ENCODE results near the gene FBXO17. TPM values are rescaled to one million over a fixed set of nuclear protein-coding genes. Genes with fewer than 3 reads are reported as not detected.
"Not testable (repeated sequence)": the region's sequence is repeated elsewhere in the genome, so short reads cannot be mapped to it uniquely, and the experiment has no call there.

Gene FBXO17, protein sequence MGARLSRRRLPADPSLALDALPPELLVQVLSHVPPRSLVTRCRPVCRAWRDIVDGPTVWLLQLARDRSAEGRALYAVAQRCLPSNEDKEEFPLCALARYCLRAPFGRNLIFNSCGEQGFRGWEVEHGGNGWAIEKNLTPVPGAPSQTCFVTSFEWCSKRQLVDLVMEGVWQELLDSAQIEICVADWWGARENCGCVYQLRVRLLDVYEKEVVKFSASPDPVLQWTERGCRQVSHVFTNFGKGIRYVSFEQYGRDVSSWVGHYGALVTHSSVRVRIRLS
- 129 and 142 TPM in 2 replicates for total RNA-seq (2014; rRNA removed; shearing (Covaris generic); ENCODE audit: low replicate concordance)

DNA sequence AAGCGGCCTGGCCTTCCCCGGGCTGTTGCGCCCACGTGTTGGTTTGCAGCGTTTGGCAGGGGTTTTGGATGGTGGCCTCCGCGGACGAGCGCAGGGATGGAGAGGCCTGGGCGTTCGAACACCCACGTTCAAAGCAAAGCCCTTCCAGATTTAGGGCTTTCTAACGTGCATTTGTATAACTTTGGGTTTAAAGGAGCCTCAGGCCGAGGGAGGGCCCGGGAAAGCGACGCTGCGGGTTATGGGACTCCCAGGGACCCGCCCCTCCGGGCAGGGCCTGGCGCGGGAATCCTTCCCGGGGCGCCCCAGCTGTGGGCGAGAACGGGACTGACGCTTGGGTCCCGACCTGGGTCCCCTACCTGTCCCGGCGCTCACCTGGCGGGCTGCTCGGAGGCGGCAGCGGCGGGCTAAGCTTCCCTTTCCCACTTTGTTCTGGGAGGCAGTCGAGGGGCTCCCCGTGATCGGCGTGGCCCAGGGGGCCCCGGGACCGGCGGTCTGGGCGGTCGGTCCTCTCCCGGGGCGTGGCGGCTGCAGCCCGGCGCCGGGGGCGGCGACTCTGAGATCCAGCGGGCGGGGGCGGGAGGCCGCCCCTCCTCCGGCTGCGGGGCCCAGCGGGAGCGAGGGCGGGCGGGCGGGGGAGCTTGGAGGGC, at the start of gene FBXO17:
Gene FBXO17 (minus strand): TSS at position 529 of the 647 bp plus-strand sequence. CDS start 25,423 bp downstream, outside the sequence.
- peak; percentile 89 for DNase-seq (ENCODE audit: low read depth)
- in situ Hi-C loops (cut with HindIII; ENCODE audit: low pct_unique_long_range_greater_than_20kb, low sequenced_read_pairs), result no loop called here

DNA sequence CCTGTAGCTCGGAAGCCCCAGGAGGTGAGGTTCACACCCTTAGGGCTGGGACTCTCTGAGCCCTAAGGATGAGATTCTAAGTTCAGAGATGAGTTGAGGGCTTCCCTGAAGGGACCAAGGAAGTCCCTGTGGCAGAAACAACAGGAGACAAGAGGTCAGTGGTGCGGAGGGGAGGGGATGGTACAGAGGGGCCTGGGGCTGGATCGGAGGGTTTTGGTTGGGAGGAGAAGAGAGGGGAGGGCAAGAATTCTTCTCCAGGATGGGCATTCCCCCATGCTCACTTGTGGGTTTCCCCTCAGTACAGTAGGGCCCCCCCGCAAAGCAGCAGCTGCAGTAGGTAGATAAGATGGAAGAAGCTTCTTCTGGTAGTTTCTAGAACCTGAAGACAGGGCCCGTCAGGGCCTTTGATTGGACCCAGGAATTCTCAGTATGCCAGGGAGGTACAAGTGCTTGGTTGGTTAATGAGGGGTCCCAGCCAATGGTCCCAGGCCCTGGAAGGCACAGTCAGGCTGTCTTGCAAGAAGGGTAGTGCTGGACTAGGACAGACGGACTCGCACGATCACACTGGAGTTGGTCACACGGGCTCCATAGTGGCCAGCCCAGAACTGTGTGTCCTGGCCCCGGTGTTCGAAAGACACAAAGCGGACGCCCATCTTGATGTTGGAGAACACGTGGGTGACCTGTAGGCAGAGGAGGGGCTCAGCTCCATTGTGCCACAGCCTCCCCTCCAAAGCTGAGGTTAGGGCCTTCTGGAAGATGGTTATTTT, 49.5 kb upstream of the FBXO17 start:
- DNase-seq (ENCODE audit: low read depth), result no peak
- in situ Hi-C loops (cut with HindIII; ENCODE audit: low pct_unique_long_range_greater_than_20kb, low sequenced_read_pairs), result no loop called here

DNA sequence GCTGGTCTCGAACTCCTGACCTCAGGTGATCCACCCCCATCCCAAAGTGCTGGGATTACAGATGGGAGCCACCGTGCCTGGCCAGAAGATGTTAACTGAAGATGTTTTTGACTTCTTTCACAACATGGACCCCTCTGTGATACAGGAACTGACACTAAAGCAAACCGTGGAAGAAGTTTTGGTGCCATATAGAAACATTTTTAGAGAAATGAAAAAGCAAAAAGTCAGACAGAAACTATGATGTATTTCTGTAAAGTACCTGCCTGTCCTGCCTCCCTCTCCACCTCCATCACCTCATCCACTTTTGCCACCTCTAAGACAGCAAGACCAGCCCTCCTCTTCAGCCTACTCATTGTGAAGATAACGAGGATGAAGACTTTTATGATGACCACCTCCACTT, 45.5 kb upstream of the FBXO17 start:
- no peak for DNase-seq (ENCODE audit: low read depth)
- in situ Hi-C loops (cut with HindIII; ENCODE audit: low pct_unique_long_range_greater_than_20kb, low sequenced_read_pairs), result no loop called here

DNA sequence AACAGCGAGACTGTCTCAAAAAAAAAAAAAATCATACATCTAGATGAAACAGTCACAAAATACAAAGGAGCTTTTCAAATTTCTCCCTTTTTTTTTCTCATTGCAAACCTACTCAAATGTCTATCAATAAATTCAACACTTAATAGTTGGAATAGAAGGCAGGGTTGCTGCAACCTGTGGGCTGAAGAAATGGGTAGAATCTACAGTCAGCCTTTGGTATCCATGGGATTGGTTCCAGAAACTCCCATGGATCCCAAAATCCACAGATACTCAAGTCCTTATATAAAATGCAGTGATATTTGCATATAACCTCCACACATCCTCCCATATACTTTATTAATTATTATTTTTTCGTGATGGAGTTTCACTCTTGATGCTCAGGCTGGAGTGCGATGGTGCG, 42.1 kb upstream of the FBXO17 start:
- in situ Hi-C loops (cut with HindIII; ENCODE audit: low pct_unique_long_range_greater_than_20kb, low sequenced_read_pairs), result no loop called here
- DNase-seq (ENCODE audit: low read depth), result no peak

DNA sequence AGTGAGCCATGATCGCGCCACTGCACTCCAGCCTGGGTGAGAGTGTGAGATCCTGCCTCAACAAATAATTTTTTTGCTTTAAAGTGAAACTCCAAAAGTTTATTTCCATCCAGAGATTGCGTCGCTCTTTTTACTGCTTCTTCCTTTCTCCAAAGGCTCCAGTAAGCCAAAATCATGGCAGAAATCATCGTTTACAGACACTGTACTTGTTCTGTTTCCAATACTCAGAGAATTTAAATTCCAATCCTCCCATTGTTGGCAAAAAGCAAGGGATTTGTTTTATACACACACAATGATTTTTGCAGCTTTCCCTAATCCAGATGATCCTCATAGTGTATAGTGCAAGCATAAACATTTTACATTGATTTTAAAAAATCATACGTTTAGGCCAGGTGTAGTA, 41.5 kb upstream of the FBXO17 start:
- DNase-seq (ENCODE audit: low read depth), result no peak
- in situ Hi-C loops (cut with HindIII; ENCODE audit: low pct_unique_long_range_greater_than_20kb, low sequenced_read_pairs), result no loop called here

DNA sequence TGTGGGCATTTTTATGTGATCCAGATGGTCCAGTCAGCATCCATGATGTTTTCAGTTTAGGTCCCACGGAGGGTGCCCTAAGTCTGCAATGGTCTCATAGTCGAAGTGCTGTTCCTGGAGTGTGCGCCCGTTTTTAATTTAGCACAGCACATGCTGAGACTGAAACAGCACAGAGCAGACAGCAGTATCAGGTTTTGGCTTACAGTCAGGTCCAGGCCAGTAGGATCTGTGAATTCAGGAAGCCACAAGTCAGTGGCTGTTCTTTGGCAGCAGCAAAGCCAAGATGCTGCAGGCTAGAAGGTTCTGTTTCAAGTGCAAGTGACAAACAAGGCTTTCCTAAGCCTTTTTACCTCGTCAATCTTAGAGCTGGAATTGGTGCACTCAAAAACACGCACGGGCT, 38.5 kb upstream of the FBXO17 start:
- in situ Hi-C loops (cut with HindIII; ENCODE audit: low pct_unique_long_range_greater_than_20kb, low sequenced_read_pairs), result no loop called here
- no peak for DNase-seq (ENCODE audit: low read depth)

DNA sequence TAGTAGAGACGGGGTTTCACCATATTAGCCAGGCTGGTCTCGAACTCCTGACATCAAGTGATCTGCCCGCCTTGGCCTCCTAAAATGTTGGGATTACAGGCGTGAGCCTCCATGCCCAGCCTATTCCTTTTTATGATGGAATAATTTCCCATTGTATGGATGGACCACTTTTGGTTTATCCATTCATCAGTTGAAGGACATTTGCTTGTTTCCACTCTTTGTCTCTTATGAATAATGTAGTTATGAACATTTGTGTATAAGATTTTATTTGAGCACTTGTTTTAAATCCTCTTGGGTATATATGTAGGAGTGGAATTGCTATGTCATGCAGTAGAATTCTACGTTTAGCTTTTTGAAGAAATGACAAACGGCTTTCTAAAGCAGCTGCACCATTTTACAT, 33.5 kb upstream of the FBXO17 start:
- DNase-seq (ENCODE audit: low read depth), result no peak

DNA sequence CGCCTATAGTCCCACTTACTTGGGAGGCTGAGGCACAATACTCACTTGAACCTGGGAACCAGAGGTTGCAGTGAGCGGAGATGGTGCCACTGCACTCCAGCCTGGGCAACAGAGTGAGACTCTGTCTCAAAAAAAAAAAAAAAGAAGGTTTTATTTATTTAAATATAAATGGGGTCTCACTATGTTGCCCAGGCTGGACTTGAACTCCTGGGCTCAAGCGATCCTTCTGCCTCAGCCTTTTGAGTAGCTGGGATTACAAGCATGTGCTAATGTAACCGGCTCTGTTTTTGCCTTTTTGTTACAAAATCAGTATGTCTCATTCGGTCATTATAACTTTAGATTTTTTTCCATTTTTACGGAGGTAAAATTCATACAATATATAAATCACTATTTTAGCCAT, 32.6 kb upstream of the FBXO17 start:
- in situ Hi-C loops (cut with HindIII; ENCODE audit: low pct_unique_long_range_greater_than_20kb, low sequenced_read_pairs), result no loop called here
- DNase-seq (ENCODE audit: low read depth), result no peak

More for the DNA sequence above, 33.5 kb upstream of the FBXO17 start:
- in situ Hi-C loops (cut with HindIII; ENCODE audit: low pct_unique_long_range_greater_than_20kb, low sequenced_read_pairs), result no loop called here

DNA sequence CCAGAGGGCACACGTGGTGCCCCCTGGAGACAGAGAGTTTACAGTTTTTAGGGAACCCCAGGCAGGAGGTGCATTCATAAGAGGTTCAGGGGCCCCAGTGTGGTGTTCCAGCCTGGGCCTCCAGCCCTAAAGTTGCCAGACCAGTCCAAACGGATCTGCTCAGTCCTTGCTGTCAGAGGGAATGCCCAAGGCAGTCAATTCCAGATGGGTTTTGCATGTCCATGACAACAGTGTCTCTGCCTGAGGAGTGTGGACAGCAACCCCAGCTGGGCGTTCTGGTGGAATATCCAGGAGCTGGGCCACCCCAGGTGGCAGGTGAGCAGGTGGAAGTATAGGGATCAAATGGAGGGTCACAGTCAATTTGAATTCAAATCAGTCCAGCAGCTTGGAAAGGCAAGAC, 31.6 kb upstream of the FBXO17 start:
- DNase-seq (ENCODE audit: low read depth), result no peak
- in situ Hi-C loops (cut with HindIII; ENCODE audit: low pct_unique_long_range_greater_than_20kb, low sequenced_read_pairs), result no loop called here

DNA sequence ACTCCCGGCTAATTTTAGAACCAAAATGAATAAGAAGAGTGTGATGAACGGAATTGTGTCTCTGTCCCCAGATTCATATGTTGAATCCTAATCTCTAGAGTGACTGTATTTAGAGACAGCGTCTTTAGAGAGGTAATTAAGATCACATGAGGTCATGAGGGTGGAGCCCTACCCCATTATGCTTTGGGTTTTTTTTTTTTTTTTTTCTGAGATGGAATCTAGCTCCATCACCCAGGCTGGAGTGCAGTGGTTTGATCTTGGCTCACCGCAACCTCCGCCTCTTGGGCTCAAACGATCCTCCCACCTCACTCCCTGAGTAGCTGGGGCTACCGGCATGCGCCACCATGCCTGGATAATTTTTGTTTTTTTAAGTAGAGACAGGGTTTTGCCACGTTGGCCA, 28.9 kb upstream of the FBXO17 start:
- no peak for DNase-seq (ENCODE audit: low read depth)
- in situ Hi-C loops (cut with HindIII; ENCODE audit: low pct_unique_long_range_greater_than_20kb, low sequenced_read_pairs), result no loop called here

DNA sequence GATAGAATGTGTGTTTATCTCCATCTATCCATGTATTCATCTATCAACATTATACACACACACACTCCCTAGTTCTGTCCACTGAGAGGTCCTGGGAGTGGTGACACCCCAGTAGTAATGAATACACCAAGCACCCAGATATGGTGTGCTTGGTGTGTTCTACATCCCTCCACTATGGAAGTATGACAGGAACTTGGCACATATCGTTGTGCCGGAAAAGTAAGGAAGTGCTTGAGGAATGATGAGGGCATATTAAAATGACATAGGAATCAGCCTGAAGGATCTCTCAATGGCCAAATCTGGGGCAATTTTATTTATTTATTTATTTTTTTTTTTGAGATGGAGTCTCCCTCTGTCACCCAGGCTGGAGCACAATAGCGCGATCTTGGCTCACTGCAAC, 28.3 kb upstream of the FBXO17 start:
- DNase-seq (ENCODE audit: low read depth), result no peak
- in situ Hi-C loops (cut with HindIII; ENCODE audit: low pct_unique_long_range_greater_than_20kb, low sequenced_read_pairs), result no loop called here

DNA sequence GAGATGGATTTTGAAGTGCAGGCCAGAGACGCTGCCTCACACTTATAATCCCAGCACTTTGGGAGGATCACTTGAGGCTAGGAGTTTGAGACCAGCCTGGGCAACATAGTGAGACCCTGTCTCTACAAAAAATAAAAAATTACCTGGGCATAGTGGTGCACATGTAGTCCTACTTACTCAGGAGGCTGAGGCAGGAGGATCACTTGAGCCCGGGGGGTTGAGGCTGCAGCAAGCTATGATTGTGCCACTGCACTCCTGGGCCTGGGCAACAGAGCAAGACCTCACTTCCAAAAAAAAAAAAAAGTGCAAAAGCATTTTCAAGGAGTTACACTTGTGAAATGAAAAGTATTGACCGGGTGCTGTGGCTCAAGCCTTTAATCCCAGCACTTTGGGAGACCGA, 27.6 kb upstream of the FBXO17 start:
- in situ Hi-C loops (cut with HindIII; ENCODE audit: low pct_unique_long_range_greater_than_20kb, low sequenced_read_pairs), result no loop called here
- DNase-seq (ENCODE audit: low read depth), result no peak

DNA sequence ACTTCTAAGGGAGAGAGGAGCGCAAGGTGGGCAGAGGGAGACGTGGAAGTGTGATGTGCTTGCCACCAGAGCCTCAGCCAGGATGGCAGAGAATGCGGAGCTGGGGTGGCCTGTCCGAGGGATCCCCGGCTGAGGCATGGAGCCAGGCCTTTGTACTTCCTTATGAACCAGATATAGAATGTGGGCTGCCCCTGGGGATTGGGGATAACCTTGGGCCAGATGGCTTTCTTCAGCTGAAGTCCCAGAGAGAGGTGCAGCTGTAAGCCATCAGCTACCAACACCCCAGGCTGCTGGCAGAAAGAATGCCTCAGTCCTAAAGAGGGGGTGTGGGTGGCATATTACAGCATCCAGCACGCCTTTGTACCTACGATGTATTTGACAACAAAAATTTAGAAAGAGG, 25.5 kb upstream of the FBXO17 start:
- in situ Hi-C loops (cut with HindIII; ENCODE audit: low pct_unique_long_range_greater_than_20kb, low sequenced_read_pairs), result no loop called here

DNA sequence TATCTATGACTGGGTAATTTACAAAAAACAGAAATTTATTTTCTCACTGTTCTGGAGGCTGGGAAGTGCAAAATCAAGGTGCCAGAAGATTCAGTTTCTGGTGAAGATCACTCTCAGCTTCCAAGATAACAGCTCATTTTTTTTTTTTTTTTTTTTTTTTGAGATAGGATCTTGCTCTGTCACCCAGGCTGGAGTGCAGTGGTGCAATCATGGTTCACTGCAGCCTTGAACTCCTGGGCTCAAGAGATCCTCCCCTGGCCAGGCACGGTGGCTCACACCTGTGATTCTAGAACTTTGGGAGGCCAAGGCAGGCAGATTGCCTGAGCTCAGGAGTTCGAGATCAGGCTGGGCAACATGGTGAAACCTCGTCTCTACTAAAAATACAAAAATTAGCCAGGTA, 22.0 kb upstream of the FBXO17 start:
- in situ Hi-C loops (cut with HindIII; ENCODE audit: low pct_unique_long_range_greater_than_20kb, low sequenced_read_pairs); DNase-seq (ENCODE audit: low read depth): not testable (repeated sequence)

More for the DNA sequence above, 25.5 kb upstream of the FBXO17 start:
- no peak for DNase-seq (ENCODE audit: low read depth)

DNA sequence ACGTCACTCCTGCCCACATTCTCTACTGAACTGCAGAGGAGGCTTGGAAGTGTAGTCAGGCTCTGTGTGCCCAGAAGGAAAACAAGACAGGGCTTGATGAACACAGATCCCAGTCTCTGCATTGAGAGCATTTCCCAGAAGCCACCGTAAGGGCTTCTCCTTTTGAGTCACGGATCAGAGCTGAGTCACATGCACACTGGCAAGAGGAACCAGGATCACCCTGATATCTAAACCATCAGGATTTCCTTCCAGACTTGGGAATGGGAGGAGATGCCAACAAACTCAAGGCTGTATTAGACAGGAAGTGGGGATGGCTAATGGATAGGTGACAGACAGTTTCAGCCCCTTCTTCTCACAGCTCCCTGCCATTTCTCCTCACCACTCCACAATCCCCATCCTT, 17.7 kb upstream of the FBXO17 start:
- DNase-seq (ENCODE audit: low read depth), result peak; percentile 62
- in situ Hi-C loops (cut with HindIII; ENCODE audit: low pct_unique_long_range_greater_than_20kb, low sequenced_read_pairs), result no loop called here

DNA sequence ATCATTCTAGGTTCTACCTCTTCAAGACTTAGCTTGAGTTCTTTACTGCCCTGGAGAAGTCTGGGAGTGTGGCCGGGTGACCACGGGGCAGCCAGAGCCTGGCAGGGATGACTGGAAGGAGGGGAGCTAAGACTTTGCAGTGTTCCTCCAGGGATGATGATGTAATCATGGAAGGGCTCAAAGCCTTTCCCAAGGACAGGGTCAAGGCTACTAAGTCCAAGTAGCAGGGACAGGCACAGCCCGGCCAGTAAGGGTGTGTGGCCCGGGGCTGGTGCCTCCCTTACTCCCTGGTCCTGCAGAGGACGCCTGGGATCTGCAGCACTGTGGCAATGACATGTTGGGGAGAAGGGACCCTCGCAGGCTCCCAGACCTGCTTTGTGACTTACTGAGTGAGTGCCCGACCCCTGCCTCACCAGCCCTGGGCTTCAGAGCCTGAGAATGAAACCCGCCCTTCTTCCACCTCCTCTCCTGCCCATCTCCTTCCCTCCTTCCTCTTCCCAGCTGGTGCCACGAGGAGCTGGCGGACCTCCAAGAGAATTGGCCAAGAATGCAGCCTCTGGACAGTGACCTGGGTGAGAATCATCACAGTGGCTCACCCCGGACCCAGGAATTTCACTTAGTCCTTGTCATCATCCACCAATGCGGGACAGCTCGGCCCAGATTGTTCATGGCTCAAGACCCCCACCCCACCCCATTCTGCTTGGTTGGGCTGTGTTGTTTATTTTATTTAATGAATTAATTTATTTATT, 15.6 kb upstream of the FBXO17 start:
- in situ Hi-C loops (cut with HindIII; ENCODE audit: low pct_unique_long_range_greater_than_20kb, low sequenced_read_pairs), result no loop called here
- peak; percentile 59 for DNase-seq (ENCODE audit: low read depth)

DNA sequence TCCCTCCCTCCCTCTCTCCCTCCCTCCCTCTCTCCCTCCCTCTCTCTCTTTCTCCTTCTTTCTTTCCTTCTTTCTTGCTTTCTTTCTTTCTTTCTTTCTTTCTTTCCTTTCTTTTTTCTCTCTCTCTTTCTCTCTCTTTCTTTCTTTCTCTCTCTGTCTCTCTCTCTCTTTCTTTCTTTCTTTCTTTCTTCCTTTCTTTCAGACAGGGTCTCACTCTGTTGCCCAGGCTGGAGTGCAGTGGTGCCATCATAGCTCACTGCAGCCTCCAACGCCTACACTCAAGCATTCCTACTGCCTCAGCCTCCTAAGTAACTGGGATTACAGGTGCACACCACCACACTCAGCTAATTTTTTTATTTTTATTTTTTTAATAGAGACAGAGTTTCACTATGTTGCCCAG, 14.1 kb upstream of the FBXO17 start:
- DNase-seq (ENCODE audit: low read depth); in situ Hi-C loops (cut with HindIII; ENCODE audit: low pct_unique_long_range_greater_than_20kb, low sequenced_read_pairs): not testable (repeated sequence)

DNA sequence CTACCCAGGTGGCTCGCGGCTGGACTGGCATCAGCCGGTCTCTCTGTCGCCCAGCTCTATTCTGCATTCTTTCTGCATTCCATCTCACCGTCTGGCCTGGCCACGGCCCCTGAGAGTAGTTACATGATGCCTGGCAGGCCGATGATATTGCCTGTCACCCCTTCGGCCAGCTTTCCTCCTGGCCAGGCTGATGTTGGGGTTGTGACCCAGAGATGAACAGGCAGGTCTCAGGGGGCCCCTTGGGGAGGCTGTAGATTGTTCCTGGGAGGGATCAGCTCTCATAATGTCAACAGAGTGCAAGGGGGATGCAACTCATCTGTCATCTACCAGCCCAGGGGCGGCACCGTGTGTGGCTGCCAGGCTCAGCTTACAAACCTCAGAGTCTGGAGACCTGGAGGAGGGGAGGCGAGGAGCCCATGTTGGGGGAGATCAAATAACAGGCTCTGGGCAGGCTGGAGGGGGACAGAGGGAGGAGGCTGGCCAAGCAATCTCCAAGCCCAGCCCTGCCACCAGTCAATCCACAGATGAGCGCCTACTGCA, 13.6 kb upstream of the FBXO17 start:
- DNase-seq (ENCODE audit: low read depth), result peak; percentile 87
- in situ Hi-C loops (cut with HindIII; ENCODE audit: low pct_unique_long_range_greater_than_20kb, low sequenced_read_pairs), result no loop called here
